Liver (tissue), 9 donors: ENCODE data around the gene PLA2G6. TPM values are rescaled to one million over a fixed set of nuclear protein-coding genes. Genes with fewer than 3 reads are reported as not detected.

Source experiments
- DNase-seq: peaks from one replicate; pipeline ENCODE4 v3.0.0-alpha.2; 2017; ENCODE audit warnings: low spot score
- H3K27ac ChIP-seq, 2 donors: one replicate each; pipeline ENCODE4 v1.7.0; 2013; ENCODE audit warnings: inconsistent platforms in 2 of 2, low read length in 2 of 2, control low read depth in 1 of 2, low read depth in 1 of 2, mild to moderate bottlenecking in 1 of 2
- H3K27me3 ChIP-seq, 4 donors: one replicate each; pipeline versions ENCODE4 v1.6.1 to v1.7.0; 2013; ENCODE audit warnings: low read length in 3 of 4, inconsistent platforms in 1 of 4, mild to moderate bottlenecking in 1 of 4, moderate library complexity in 1 of 4; ENCODE audit not compliant: control insufficient read depth in 4 of 4, insufficient read depth in 4 of 4
- H3K36me3 ChIP-seq, 4 donors: one replicate each; pipeline versions ENCODE4 v1.6.1 to v1.7.0; 2013; ENCODE audit warnings: low read length in 3 of 4, mild to moderate bottlenecking in 3 of 4, low read depth in 1 of 4, moderate library complexity in 1 of 4; ENCODE audit not compliant: control insufficient read depth in 4 of 4, insufficient read depth in 3 of 4
- H3K4me1 ChIP-seq, 4 donors: one replicate each; pipeline versions ENCODE4 v1.6.1 to v1.7.0; 2013; ENCODE audit warnings: low read length in 3 of 4, mild to moderate bottlenecking in 3 of 4, moderate library complexity in 1 of 4; ENCODE audit not compliant: control insufficient read depth in 4 of 4, insufficient read depth in 4 of 4
- H3K4me3 ChIP-seq, 3 donors: one replicate each; pipeline versions ENCODE4 v1.6.1 to v1.7.0; 2013; ENCODE audit warnings: low read length in 3 of 3, control low read depth in 1 of 3, low read depth in 1 of 3, mild to moderate bottlenecking in 1 of 3
- H3K9ac ChIP-seq, 2 donors: one replicate each; pipeline ENCODE4 v1.7.0; 2013; ENCODE audit warnings: low read length in 2 of 2, mild to moderate bottlenecking in 2 of 2, moderate library complexity in 2 of 2, control low read depth in 1 of 2, low read depth in 1 of 2
- H3K9me3 ChIP-seq, 4 donors: one replicate each; pipeline versions ENCODE4 v1.6.1 to v1.7.0; 2013; ENCODE audit warnings: low read length in 3 of 4; ENCODE audit not compliant: control insufficient read depth in 4 of 4
- EGR1 ChIP-seq, 2 donors: IDR thresholded peaks; 2 replicates each; pipeline ENCODE4 v1.6.1; 2016 to 2018; ENCODE audit warnings: antibody characterized with exemption in 2 of 2, low read depth in 2 of 2
- FOXA1 ChIP-seq: IDR thresholded peaks from 2 replicates; pipeline ENCODE4 v1.6.1; 2016; ENCODE audit warnings: antibody characterized with exemption
- FOXA2 ChIP-seq: IDR thresholded peaks from 2 replicates; pipeline ENCODE4 v1.6.1; 2016; ENCODE audit warnings: antibody characterized with exemption
- GABPA ChIP-seq, 2 donors: IDR thresholded peaks in 1 of 2; conservative IDR thresholded peaks in 1 of 2; 2 replicates each; pipeline ENCODE4 v1.6.1; 2016; ENCODE audit warnings: antibody characterized with exemption in 2 of 2, mild to moderate bottlenecking in 1 of 2, moderate library complexity in 1 of 2
- HNF4A ChIP-seq, 2 donors: conservative IDR thresholded peaks; 2 replicates each; pipeline ENCODE4 v1.6.1; 2016; ENCODE audit warnings: antibody characterized with exemption in 2 of 2, mild to moderate bottlenecking in 2 of 2
- HNF4G ChIP-seq: IDR thresholded peaks from 2 replicates; pipeline ENCODE4 v1.6.1; 2016; ENCODE audit warnings: antibody characterized with exemption
- JUND ChIP-seq, 2 donors: IDR thresholded peaks; 2 replicates each; pipeline ENCODE4 v1.6.1; 2016; ENCODE audit warnings: antibody characterized with exemption in 2 of 2
- NR2F2 ChIP-seq: IDR thresholded peaks from 2 replicates; pipeline ENCODE4 v1.6.1; 2016; ENCODE audit warnings: antibody characterized with exemption
- SP1 ChIP-seq: IDR thresholded peaks from 2 replicates; pipeline ENCODE4 v1.6.1; 2018; ENCODE audit warnings: antibody characterized with exemption, mild to moderate bottlenecking
- TAF1 ChIP-seq: conservative IDR thresholded peaks from 2 replicates; pipeline ENCODE4 v1.6.1; 2016; ENCODE audit warnings: antibody characterized with exemption, mild to moderate bottlenecking
- YY1 ChIP-seq: IDR thresholded peaks from 2 replicates; pipeline ENCODE4 v1.6.1; 2016; ENCODE audit warnings: antibody characterized with exemption, mild to moderate bottlenecking
- WGBS: extraction: QIAGEN DNeasy Blood & Tissue Kit; methylation state at CpG from one replicate; pipeline ENCODE4 v1.1.7; 2013; 5-methylcytosine and 5-hydroxymethylcytosine counted together
- polyA plus RNA-seq, 2 donors: library from polyadenylated mRNA; stranded (reverse) in 1 of 2; unstranded in 1 of 2; fragments of 200-250 nt in 1 of 2; fragments of >200 nt in 1 of 2; fragmentation: Nextera tagmentation in 1 of 2; extraction: Ambion mirVana in 1 of 2; gene quantifications; one replicate each; pipeline versions ENCODE4 v1.2.1 to v1.2.3, GENCODE V29; 2013 to 2015
- total RNA-seq, 2 donors: library from RNA; depleted of rRNA; stranded (reverse); fragments of >200 nt; gene quantifications; one replicate each; pipeline ENCODE4 v1.2.3, GENCODE V29; 2014
- TF ChIP-seq, protein P1 (sequence below): IDR thresholded peaks from 2 replicates; pipeline ENCODE4 v1.6.1; 2016; ENCODE audit warnings: antibody characterized with exemption
- TF ChIP-seq, protein P2 (sequence below): IDR thresholded peaks from 2 replicates; pipeline ENCODE4 v1.6.1; 2016; ENCODE audit warnings: antibody characterized with exemption
- TF ChIP-seq, protein P3 (sequence below): IDR thresholded peaks from 2 replicates; pipeline ENCODE4 v1.6.1; 2016; ENCODE audit warnings: antibody characterized with exemption, mild to moderate bottlenecking
- TF ChIP-seq, protein P4 (sequence below): IDR thresholded peaks from 2 replicates; pipeline ENCODE4 v1.6.1; 2016; ENCODE audit warnings: antibody characterized with exemption
- donor health status: healthy.
- donor health status: healthy.
- donor health status: healthy.
- donor health status: healthy.
- donor health status: healthy.

The PLA2G6 gene
- total and polyA plus RNA-seq, 4 donors = 5.7 to 9.0 (median 7.2) TPM

DNA sequence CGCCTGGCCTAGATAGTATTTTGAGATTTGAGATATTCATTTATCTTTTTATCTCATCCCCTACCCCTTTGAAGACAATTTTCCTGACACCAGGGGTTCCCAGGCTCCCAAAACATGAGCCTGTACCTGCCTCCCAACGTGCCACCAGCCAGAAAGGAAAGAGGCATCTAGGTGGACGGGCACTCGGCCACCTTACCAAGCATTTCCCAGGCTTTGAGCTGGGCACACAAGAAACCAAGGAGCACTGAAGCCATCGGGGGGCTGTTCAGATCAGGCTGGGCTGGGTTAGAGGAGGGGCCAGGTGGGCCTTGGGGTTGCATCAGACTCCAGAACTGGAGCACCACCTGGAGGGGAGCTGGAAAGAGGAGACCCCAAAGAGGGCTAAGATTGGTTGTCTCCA is 42.7 kb downstream of the PLA2G6 start (continued):
- TF ChIP-seq, protein P1, sequence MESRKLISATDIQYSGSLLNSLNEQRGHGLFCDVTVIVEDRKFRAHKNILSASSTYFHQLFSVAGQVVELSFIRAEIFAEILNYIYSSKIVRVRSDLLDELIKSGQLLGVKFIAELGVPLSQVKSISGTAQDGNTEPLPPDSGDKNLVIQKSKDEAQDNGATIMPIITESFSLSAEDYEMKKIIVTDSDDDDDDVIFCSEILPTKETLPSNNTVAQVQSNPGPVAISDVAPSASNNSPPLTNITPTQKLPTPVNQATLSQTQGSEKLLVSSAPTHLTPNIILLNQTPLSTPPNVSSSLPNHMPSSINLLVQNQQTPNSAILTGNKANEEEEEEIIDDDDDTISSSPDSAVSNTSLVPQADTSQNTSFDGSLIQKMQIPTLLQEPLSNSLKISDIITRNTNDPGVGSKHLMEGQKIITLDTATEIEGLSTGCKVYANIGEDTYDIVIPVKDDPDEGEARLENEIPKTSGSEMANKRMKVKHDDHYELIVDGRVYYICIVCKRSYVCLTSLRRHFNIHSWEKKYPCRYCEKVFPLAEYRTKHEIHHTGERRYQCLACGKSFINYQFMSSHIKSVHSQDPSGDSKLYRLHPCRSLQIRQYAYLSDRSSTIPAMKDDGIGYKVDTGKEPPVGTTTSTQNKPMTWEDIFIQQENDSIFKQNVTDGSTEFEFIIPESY = no peak
- TF ChIP-seq TAF1 = no peak
- no peak for TF ChIP-seq NR2F2

DNA sequence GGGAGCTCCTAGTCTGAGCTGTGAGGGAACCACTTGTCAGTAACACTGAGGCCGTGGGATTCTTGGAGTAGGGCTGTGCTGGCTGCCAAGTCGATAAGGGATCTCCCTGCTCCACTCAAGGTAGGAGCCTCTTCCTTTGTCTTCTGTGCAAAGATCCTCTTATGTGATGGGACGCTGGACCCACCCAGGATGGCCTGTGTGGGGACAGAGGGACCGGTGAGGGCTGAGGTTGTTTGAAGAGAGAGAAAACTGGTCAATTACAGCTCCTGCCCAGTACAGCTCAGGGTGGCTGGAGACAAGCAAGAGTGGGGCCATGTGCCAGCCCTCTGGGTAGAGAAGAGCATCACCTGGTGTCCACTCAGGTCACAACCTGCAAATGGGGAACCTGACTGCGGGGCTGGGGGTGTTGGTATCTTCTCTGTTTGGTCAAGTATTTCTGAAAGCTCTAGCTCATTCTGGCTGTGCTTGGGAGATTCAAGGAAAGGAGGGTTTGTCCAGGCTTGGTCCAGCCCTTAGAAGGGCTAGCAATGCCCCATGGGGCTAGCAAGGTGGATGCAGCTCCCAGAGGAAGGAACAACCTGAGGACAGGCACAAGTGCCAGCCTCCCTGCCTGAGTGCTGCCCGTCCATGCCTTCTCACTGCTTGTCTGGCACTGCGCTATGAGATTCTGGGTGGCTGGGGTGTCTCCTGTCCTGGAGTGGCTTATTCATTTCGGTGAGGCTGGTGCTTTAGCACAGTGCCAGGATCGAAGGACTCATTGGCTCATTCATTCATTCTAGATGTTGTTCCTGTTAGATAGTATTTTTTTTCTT is 43.5 kb downstream of the PLA2G6 start:
- WGBS = 96% methylated on average over 9 of the region's 9 CpGs
- H3K4me3 ChIP-seq = no peak overlapping the region
- H3K9ac ChIP-seq = no peak overlapping the region
- no peak for DNase-seq
- no peaks in the 10 kb centered on the region for H3K27me3 ChIP-seq
- no peak overlapping the region for H3K27ac ChIP-seq
- no peaks in the 10 kb centered on the region for H3K9me3 ChIP-seq
- TF ChIP-seq, protein P2, sequence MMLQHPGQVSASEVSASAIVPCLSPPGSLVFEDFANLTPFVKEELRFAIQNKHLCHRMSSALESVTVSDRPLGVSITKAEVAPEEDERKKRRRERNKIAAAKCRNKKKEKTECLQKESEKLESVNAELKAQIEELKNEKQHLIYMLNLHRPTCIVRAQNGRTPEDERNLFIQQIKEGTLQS = no peak
- TF ChIP-seq HNF4A (conservative IDR thresholded peaks at IDR 0.05) (no peak), YY1 (no peak), EGR1 (IDR thresholded peaks at IDR 0.05; ENCODE audit: low read depth in 2 of 2) (no peak), FOXA2 (no peak), NR2F2 (no peak), TAF1 (no peak), JUND (IDR thresholded peaks at IDR 0.05) (no peak), SP1 (no peak), FOXA1 (no peak), HNF4G (no peak), GABPA (IDR thresholded peaks at IDR 0.05 in 1 of 2, conservative IDR thresholded peaks at IDR 0.05 in 1 of 2) (no peak)
- TF ChIP-seq, protein P3, sequence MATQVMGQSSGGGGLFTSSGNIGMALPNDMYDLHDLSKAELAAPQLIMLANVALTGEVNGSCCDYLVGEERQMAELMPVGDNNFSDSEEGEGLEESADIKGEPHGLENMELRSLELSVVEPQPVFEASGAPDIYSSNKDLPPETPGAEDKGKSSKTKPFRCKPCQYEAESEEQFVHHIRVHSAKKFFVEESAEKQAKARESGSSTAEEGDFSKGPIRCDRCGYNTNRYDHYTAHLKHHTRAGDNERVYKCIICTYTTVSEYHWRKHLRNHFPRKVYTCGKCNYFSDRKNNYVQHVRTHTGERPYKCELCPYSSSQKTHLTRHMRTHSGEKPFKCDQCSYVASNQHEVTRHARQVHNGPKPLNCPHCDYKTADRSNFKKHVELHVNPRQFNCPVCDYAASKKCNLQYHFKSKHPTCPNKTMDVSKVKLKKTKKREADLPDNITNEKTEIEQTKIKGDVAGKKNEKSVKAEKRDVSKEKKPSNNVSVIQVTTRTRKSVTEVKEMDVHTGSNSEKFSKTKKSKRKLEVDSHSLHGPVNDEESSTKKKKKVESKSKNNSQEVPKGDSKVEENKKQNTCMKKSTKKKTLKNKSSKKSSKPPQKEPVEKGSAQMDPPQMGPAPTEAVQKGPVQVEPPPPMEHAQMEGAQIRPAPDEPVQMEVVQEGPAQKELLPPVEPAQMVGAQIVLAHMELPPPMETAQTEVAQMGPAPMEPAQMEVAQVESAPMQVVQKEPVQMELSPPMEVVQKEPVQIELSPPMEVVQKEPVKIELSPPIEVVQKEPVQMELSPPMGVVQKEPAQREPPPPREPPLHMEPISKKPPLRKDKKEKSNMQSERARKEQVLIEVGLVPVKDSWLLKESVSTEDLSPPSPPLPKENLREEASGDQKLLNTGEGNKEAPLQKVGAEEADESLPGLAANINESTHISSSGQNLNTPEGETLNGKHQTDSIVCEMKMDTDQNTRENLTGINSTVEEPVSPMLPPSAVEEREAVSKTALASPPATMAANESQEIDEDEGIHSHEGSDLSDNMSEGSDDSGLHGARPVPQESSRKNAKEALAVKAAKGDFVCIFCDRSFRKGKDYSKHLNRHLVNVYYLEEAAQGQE = no peak
- TF ChIP-seq, protein P1 = no peak
- TF ChIP-seq, protein P4, sequence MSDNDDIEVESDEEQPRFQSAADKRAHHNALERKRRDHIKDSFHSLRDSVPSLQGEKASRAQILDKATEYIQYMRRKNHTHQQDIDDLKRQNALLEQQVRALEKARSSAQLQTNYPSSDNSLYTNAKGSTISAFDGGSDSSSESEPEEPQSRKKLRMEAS = no peak
- H3K4me1 ChIP-seq = no peaks in the 10 kb centered on the region
- H3K36me3 ChIP-seq = peaks cover 0 to 9% (median 0%) of the 10 kb centered on the region in 4 donors
